HG03159 (cell line): ENCODE measurements around the gene PAK1.

ENCODE experiments used
- ATAC-seq: cut with Tn5 transposase; IDR thresholded peaks from one replicate; pipeline ENCODE4 v1.9.1; 2021; ENCODE audit warnings: mild to moderate bottlenecking, moderate library complexity; ENCODE audit not compliant: unreplicated experiment

The PAK1 gene

GRCh38 chr11:77438487-77438886 lies 35.4 kb downstream of the PAK1 start:
- ATAC-seq = no peak

- no peak for ATAC-seq
These were observed 36.9 kb downstream of the PAK1 start for GRCh38 chr11:77436969-77437368.

GRCh38 chr11:77436506-77436905 lies 37.4 kb downstream of the PAK1 start:
- ATAC-seq = no peak

- ATAC-seq = no peak
These were observed 37.9 kb downstream of the PAK1 start for GRCh38 chr11:77435972-77436371.

- no peak for ATAC-seq
These were observed 42.1 kb downstream of the PAK1 start for GRCh38 chr11:77431813-77432212.

- no peak for ATAC-seq
These were observed 45.3 kb downstream of the PAK1 start for GRCh38 chr11:77428598-77428997.

GRCh38 chr11:77425346-77425745 lies 48.5 kb downstream of the PAK1 start:
- ATAC-seq = no peak

GRCh38 chr11:77424644-77425043 lies 49.2 kb downstream of the PAK1 start:
- ATAC-seq = no peak

GRCh38 chr11:77423624-77424023 lies 50.3 kb downstream of the PAK1 start:
- ATAC-seq = no peak

GRCh38 chr11:77422687-77423086 lies 51.2 kb downstream of the PAK1 start:
- ATAC-seq = no peak

- ATAC-seq = no peak
These were observed 52.7 kb downstream of the PAK1 start for GRCh38 chr11:77421041-77421723.

- ATAC-seq = no peak
These were observed 54.8 kb downstream of the PAK1 start for GRCh38 chr11:77418971-77419597.

GRCh38 chr11:77418155-77418970 lies 55.5 kb downstream of the PAK1 start:
- peak; percentile 76 for ATAC-seq

- ATAC-seq = no peak
These were observed 57.5 kb downstream of the PAK1 start for GRCh38 chr11:77416357-77416756.

- ATAC-seq = no peak
These were observed 59.9 kb downstream of the PAK1 start for GRCh38 chr11:77413850-77414460.

- ATAC-seq = no peak
These were observed 61.1 kb downstream of the PAK1 start for GRCh38 chr11:77412814-77413213.

- ATAC-seq = peak; percentile 88
These were observed 62.0 kb downstream of the PAK1 start for GRCh38 chr11:77411717-77412441.

GRCh38 chr11:77411137-77411707 lies 62.7 kb downstream of the PAK1 start:
- ATAC-seq = peak; percentile 36

- ATAC-seq = no peak
These were observed 63.6 kb downstream of the PAK1 start for GRCh38 chr11:77410076-77410827.

GRCh38 chr11:77409046-77409445 lies 64.8 kb downstream of the PAK1 start:
- ATAC-seq = no peak
